Stimulated activated CD8-positive, alpha-beta memory T cell treated with anti-CD3 and anti-CD28 coated beads, Interleukin-12 subunit alpha, Interleukin-12 subunit beta, amount 100 ng/mL, for 1 hour (primary cell): ENCODE data around the gene NTRK2.

Experiments used
- DNase-seq: peaks from one replicate; pipeline ENCODE4 v3.0.0-alpha.2; 2020; ENCODE audit warnings: low read depth

The NTRK2 gene

GRCh38 chr9:84669288-84670137 lies at the start of gene NTRK2:
NTRK2 (plus strand) TSS chr9:84669729; CDS start chr9:84670749, 1,020 bp downstream.
- no peak for DNase-seq

GRCh38 chr9:84620338-84620737 lies 49.2 kb upstream of the NTRK2 start:
- DNase-seq: no peak

- no peak for DNase-seq
Measured at GRCh38 chr9:84621811-84622210, 47.7 kb upstream of the NTRK2 start.

GRCh38 chr9:84622981-84623380 lies 46.5 kb upstream of the NTRK2 start:
- DNase-seq: no peak

- no peak for DNase-seq
Measured at GRCh38 chr9:84636436-84636835, 33.1 kb upstream of the NTRK2 start.

- no peak for DNase-seq
Measured at GRCh38 chr9:84642553-84643141, 26.9 kb upstream of the NTRK2 start.

- no peak for DNase-seq
Measured at GRCh38 chr9:84647699-84648098, 21.8 kb upstream of the NTRK2 start.

GRCh38 chr9:84652496-84653120 lies 16.9 kb upstream of the NTRK2 start:
- DNase-seq: no peak

- no peak for DNase-seq
Measured at GRCh38 chr9:84655447-84655846, 14.1 kb upstream of the NTRK2 start.

- DNase-seq: no peak
Measured at GRCh38 chr9:84659313-84659712, 10.2 kb upstream of the NTRK2 start.

- no peak for DNase-seq
Measured at GRCh38 chr9:84659773-84660172, 9.8 kb upstream of the NTRK2 start.

GRCh38 chr9:84667571-84668195 lies 1.8 kb upstream of the NTRK2 start:
- no peak for DNase-seq

- no peak for DNase-seq
Measured at GRCh38 chr9:84668196-84669012, 1.1 kb upstream of the NTRK2 start.

- DNase-seq: no peak
Measured at GRCh38 chr9:84669013-84669287, 579 bp upstream of the NTRK2 start.

GRCh38 chr9:84670138-84671041 lies 861 bp downstream of the NTRK2 start:
- DNase-seq: no peak

GRCh38 chr9:84671586-84672521 lies 2.3 kb downstream of the NTRK2 start:
- DNase-seq: no peak

GRCh38 chr9:84673806-84674205 lies 4.3 kb downstream of the NTRK2 start:
- no peak for DNase-seq

GRCh38 chr9:84677080-84677479 lies 7.6 kb downstream of the NTRK2 start:
- DNase-seq: no peak

- DNase-seq: no peak
Measured at GRCh38 chr9:84679571-84679970, 10.0 kb downstream of the NTRK2 start.
